GM19099 (cell line): ENCODE results near the gene ENTPD2.

Experiments
- POLR2A ChIP-seq: IDR thresholded peaks from 3 replicates; pipeline ENCODE4 v1.6.1; 2011; ENCODE audit warnings: low read depth; ENCODE audit not compliant: insufficient read length; ENCODE audit errors: extremely low read depth

ENTPD2 gene

DNA sequence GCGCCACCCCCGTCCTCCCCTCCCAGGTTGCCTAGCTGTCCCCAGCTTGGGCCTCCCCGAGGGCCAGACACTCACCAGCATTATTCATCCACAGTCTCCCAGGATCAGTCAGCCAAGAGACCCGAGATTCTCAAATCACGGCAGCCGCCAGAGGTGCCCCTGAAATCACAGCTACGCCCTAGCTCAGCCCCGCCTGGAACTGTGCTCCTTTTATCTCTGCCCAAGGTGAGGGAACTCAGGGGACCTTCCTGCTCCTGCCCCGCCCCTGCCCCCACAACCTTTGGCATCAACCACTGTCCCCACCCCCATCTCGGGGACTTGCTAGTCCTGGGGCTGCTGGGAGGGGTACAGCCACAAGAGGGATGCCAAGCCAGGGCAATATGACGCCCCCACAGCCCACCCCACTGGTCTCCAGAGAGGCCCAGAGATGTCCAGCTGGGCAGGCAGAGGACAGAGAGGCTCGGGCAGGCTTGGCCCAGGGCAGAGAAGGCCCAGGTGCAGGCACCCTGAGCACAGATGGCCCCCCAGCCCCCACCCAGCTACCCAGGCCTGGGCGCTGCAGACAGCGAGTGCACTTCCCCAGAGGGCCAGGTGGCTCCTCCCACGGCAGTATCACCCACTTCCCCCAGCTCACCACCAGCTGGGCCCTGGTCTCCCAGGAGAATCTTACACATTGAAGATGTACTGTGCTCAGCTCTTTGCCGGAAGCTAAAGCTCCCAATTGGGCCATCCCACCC, 21.8 kb downstream of the ENTPD2 start, which contains the start of gene FUT7:
TSS of gene FUT7 (minus strand) at position 185 of the 737 bp plus-strand sequence. CDS start at position 88, 97 bp downstream.
- no peak for TF ChIP-seq POLR2A

- no peak for TF ChIP-seq POLR2A
Observed at GRCh38 chr9:137030538-137031527, 23.0 kb downstream of the ENTPD2 start.

DNA sequence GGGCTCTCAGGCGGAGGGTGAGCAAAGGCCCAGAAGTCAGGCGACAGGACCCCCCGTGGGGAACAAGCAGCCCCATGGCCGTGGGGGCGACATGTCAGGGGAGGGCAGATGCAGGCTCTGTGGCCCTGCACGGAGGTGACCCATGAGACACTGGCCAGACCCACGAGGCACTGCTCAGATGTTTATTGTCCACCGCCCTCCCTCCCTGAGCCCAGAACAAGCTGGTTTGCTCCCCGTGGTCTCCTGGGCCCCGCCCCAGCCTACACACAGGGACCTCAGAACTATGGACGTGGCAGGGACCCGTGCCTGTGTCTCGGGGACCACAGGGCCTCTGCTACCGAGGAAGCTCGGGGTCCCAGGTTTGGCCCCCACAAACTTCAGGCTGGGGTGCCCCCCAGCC, 23.9 kb downstream of the ENTPD2 start:
- TF ChIP-seq POLR2A = no peak

DNA sequence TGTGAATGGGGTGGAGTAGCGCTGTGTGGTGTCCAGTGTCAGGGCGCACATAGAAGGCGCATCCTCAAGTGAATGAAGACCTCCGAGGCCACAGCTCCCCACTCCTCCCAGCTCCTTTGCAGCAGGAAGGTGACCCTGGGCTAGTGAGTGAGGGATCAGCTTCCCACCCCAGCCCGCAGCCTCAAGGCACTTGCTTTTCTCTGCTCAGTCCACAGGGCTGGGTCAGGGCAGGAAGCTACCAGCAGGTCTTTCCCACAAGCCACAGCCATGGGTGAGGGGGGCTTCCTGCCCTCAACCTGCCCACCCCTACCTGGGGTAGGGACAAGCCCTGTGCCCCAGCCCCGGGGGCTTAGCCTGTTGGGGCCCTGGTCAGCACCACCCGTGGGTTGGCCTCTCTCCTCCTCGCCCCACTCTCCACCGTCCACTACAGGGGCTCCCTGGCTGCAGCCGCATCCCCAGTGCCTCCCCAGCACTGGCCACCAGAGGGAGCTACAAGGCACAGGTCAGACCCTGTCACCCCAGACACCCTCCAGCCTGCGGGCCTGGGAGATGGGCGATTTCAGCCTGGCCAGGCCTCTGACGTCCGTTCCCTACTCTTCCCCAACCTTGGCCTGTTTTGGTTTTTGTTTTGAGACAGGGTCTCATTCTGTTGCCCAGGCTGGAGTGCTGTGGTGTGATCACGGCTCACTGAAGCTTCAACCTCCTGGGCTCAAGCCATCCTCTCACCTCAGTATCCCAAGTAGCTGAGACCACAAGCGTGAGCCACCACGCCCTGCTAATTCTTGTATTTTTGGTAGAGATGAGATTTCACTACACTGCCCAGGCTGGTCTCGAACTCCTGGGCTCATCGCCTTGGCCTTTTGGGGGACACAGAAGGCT, 24.6 kb downstream of the ENTPD2 start:
- no peak for TF ChIP-seq POLR2A

DNA sequence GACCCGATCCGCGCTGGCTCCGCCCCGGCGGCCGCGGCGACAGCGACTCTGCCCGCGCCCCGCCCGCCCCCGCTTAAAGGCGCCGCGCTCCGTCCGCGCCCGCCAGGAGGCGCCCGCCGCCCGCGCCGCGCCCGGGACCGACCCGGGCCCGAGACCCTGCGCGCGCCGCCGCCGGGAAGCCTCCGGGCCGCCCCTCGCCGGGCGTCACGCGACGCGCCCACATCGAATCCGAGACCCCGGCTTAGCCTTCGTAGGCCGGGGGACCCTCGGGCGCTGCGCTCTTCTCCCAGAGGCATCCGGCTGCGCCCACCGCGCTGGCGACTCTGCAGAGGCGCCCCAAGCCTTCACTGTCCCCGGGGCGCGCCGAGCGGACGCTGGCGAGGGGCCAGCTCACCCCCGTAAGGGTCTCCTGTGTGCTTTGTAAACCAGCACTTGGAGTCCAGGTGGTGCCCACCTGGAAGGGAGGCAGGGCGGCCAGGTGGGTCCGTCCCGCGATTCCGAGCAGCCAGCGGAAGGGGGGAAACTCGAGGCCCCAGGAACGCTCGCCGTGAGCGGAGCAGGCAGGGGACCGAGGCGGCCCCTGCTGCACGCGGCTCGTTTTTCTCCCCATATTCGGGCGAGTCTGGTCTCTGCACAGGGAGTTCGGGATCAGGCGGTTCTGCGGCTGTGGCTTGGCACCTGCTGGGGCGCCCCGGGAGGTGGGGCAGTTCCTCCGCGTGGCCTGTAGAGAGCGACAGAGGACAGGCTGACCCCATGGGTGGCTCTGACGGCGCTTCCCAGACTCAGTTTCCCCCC, 25.4 kb downstream of the ENTPD2 start:
- no peak for TF ChIP-seq POLR2A

DNA sequence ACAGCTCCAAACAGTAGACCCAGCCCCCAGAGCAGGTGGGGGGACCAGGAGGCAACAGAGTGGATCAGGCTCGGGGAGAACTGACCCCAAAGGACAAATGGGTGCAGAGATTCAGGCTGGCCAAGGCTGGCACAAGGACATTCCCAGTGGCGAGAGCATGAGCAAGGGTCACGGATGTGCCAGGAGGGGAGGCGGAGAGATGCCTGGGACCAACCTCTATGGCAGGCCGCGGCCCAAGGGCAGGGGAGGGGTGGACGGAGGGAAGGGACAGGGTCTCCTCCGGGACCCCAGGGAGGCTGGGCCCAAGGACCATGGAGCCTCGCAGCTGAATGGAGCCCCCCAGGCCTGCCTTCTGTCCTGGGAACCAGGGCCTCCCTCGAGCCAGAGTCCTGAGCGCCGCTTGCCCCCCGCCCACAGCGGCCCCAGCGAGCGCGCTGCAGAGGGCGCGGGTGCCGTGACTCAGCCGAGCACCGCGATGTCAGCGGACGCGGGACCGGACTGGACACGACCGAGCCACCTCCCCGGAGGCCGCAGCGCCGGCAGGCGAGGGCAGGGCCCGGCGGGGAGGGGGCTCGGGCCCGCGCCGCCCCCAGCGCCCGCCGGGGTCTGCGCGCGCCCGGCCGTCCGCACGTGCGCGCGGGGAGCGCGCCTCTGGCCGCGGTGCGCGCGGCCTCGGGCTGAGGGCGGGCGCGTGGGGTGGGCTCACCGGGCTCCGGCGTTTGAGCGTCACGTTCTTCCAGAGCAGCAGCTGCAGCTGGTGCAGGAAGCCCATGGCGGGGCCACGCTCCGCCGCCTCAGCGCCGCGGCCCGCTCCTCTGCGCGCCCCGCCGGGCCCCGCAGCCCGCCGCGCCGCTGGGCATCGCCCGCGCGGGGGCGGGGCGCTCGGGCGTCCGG, 26.2 kb downstream of the ENTPD2 start, which contains the start of gene ABCA2:
TSS of gene ABCA2 (minus strand) at position 869 of the 894 bp plus-strand sequence. CDS start at position 772, 97 bp downstream.
- TF ChIP-seq POLR2A = no peak

DNA sequence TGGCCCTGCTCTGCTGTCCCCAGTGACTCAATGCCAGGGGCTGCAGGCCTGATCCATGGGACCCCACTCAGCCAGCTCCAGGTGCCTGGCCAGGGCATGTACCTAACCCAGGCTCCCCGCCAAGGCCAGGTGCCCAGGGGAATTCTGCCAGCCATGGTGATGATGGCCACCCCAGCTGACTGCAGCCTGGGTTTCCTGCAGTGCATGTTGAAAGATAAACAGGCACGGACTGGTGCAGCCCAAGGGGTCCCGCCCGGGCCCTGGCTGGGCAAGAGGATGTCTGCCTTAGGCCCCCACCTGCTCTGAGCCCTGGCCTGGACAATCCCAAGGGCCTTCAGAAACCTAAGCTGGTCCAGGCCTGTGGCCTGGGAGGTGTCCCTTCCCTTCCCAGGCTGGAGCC, 27.0 kb downstream of the ENTPD2 start:
- no peak for TF ChIP-seq POLR2A

DNA sequence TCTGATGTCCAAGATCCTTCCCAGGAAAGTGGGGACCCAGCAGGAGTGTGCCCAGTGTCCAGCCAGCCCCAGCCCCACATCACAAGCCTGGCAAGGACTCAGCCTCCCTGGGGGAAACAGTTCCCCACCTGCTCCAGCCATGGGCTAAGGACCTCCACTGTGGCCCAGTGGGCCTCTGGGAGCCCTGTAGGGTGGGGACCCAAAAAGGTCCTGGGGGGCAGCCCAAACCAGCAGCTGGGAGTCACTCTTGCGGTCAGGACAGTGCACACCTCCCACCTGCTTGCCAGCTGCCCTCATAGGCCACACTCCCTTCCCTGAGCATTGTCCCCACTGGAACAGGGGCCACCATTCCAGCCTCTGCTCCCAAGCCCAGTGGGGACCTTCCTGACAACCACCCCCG, 27.5 kb downstream of the ENTPD2 start:
- TF ChIP-seq POLR2A = no peak

GRCh38 chr9:137025517-137025966, 28.3 kb downstream of the ENTPD2 start:
- no peak for TF ChIP-seq POLR2A

- no peak for TF ChIP-seq POLR2A
Observed at GRCh38 chr9:137023583-137023991, 30.3 kb downstream of the ENTPD2 start.

DNA sequence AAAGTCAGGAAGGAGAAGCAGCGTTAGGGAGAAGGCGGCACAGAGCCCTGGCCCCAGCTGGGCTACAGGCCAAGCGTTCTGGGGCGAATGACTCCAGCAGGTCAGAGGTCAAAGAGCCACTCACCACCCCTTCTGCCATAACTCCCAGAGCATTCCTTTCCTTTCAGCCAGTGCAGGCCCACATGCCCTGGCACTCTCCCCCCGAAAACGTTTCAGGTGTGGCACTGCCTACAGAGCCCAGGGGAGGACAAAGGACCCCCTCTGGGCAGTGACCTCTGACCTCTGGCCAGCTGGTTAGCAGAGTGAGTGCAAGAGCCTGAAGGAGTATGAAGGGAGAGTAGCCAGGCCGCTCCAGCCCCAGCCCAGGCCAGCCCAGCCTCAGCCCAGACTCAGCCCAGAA, 30.7 kb downstream of the ENTPD2 start:
- TF ChIP-seq POLR2A = no peak

DNA sequence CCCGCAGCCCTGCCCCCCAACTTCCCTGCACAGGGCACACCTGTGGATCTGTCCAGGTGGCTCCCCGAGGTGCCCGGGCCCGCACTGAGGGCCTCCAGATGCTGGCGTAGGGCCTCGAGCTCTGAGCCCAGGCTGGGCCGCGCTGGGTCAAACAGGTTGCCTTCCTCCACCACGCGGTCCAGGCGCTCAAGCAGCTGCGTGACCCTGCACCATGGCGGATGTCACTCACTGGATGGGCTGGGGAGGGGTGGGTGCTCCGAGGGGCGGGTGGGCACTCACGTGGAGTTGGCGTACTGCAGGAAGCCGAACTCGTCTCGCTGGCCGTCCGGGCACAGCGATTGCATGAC, 31.2 kb downstream of the ENTPD2 start:
- no peak for TF ChIP-seq POLR2A

DNA sequence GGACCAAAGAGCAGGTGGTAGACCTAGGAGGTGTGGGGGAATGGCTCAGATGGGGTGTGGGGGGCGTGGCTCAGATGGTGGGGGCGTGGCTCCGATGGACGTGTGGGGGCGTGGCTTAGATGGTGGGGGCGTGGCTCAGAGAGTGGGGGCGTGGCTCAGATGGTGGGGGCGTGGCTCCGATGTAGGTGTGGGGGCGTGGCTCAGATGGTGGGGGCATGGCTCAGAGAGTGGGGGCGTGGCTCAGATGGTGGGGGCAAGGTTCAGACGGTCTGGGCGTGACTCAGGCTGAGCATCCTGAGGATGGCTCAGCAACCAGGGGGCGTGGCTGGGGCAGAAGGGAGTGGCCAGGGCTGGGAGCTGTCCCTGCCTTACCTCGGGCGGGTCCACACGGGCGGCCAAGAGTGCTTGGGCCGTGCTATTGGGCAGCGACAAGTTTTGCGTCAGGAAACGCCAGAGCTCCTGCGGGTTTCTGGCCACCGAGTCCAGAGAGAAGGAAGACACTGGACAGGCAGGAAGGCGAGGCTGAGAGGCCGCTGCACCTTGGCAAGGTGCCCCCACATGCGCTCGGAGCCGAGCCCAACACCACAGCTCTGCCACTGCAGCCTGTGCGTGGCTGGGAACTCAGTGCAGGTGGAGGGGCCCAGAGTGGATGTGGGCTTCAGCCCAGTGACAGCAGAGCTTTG, 31.7 kb downstream of the ENTPD2 start:
- no peak for TF ChIP-seq POLR2A

- TF ChIP-seq POLR2A = no peak
Observed at GRCh38 chr9:137021568-137021978, 32.3 kb downstream of the ENTPD2 start.
